Measurements from ENCODE around the gene MYLK3. TPM values are rescaled to one million over a fixed set of nuclear protein-coding genes. Genes with fewer than 3 reads are reported as not detected.

The MYLK3 gene
- total RNA-seq (2022; extraction: Qiagen RNA extraction) = 0.01 to 0.09 TPM (median 0.07 TPM) in 5 replicates

GRCh38 chr16:46747777-46748651 is at the start of gene MYLK3:
Gene MYLK3 (minus strand): TSS chr16:46748344. CDS start chr16:46748193, 151 bp downstream.

GRCh38 chr16:46689365-46690280 is 58.5 kb downstream of the MYLK3 start, which contains the start of gene ORC6:
Gene ORC6 (plus strand): TSS chr16:46689659. CDS start chr16:46689706, 47 bp downstream.

GRCh38 chr16:46688654-46689364 is 59.3 kb downstream of the MYLK3 start, which contains the start of gene VPS35:
Gene VPS35 (minus strand): TSS chr16:46689178. CDS start chr16:46689133, 45 bp downstream.

Other genes with a start within 250 kb of the MYLK3 start
- gene SHCBP1, start 127.0 kb downstream of the MYLK3 start, total RNA-seq (2022; extraction: Qiagen RNA extraction) = 31.7 to 41.5 TPM (median 36.0 TPM) in 5 replicates
- 72.5 to 94.8 TPM (median 76.7 TPM) in 5 replicates for gene VPS35, start 59.2 kb downstream of the MYLK3 start, total RNA-seq (2022; extraction: Qiagen RNA extraction)
- gene ORC6, start 58.7 kb downstream of the MYLK3 start, total RNA-seq (2022; extraction: Qiagen RNA extraction) = 45.1 to 49.2 TPM (median 47.5 TPM) in 5 replicates
- gene C16orf87, start 82.8 kb upstream of the MYLK3 start, total RNA-seq (2022; extraction: Qiagen RNA extraction) = 6.0 to 8.8 TPM (median 7.0 TPM) in 5 replicates
- gene GPT2, start 136.0 kb upstream of the MYLK3 start, total RNA-seq (2022; extraction: Qiagen RNA extraction) = 11.7 to 14.7 TPM (median 11.9 TPM) in 5 replicates
- gene DNAJA2, start 225.3 kb upstream of the MYLK3 start, total RNA-seq (2022; extraction: Qiagen RNA extraction) = 71.3 to 85.7 TPM (median 72.8 TPM) in 5 replicates